Uterus (tissue), 4 donors: ENCODE measurements around the gene SH3BP2. TPM values are rescaled to one million over a fixed set of nuclear protein-coding genes. Genes with fewer than 3 reads are reported as not detected.
"Not testable (repeated sequence)": the region's sequence is repeated elsewhere in the genome, so short reads cannot be mapped to it uniquely, and the experiment has no call there.

Experiments
- DNase-seq, 2 donors: peaks; one replicate each; pipeline ENCODE4 v3.0.0-alpha.2; 2019 to 2020
- H3K27ac ChIP-seq, 2 donors: fragments of 200-600 bp; sonication (generic); 1 replicate in 1 of 2; 2 replicates in 1 of 2; pipeline ENCODE4 v1.5.1; 2016 to 2018
- H3K27me3 ChIP-seq, 2 donors: fragments of 200-600 bp; sonication (generic); one replicate each; pipeline ENCODE4 v1.5.1; 2018 to 2019; ENCODE audit warnings: control low read depth in 1 of 2
- H3K36me3 ChIP-seq, 2 donors: fragments of 200-600 bp; sonication (generic); one replicate each; pipeline ENCODE4 v1.5.1; 2019; ENCODE audit warnings: control low read depth in 1 of 2
- H3K4me1 ChIP-seq, 2 donors: fragments of 200-600 bp; sonication (generic); one replicate each; pipeline ENCODE4 v1.5.1; 2018 to 2019; ENCODE audit warnings: control low read depth in 1 of 2
- H3K4me3 ChIP-seq, 2 donors: fragments of 200-600 bp; sonication (generic); 1 replicate in 1 of 2; 2 replicates in 1 of 2; pipeline ENCODE4 v1.5.1; 2018 to 2019; ENCODE audit warnings: mild to moderate bottlenecking in 1 of 2
- H3K9me3 ChIP-seq, 2 donors: fragments of 200-600 bp; sonication (generic); one replicate each; pipeline ENCODE4 v1.5.1; 2019; ENCODE audit warnings: control low read depth in 1 of 2
- POLR2A ChIP-seq, 2 donors: fragments of 450-650 bp; IDR thresholded peaks; one replicate each; pipeline ENCODE4 v1.6.1; 2016; ENCODE audit warnings: antibody characterized with exemption in 2 of 2, mild to moderate bottlenecking in 1 of 2, moderate library complexity in 1 of 2
- intact Hi-C: fragments of 100-400 bp; cut with DNase I; formaldehyde crosslinking; loops from one replicate; pipeline ENCODE4 v1.15.1; 2023; ENCODE audit warnings: low total_unique reads
- total RNA-seq, 4 donors: library from RNA; depleted of rRNA in 3 of 4; stranded (reverse); fragments of >200 nt in 3 of 4; gene quantifications; one replicate each; pipeline versions ENCODE4 v1.1.0 to v1.2.4, GENCODE V29; 2014 to 2023
- TF ChIP-seq, protein P1 (sequence below), 4 experiments: fragments of 200-600 bp in 2 of 4; fragments of 450-650 bp in 2 of 4; sonication (generic) in 2 of 4; IDR thresholded peaks; one replicate each; pipeline ENCODE4 v1.5.1; 2016 to 2019; ENCODE audit warnings: antibody characterized with exemption in 4 of 4, mild to moderate bottlenecking in 2 of 4, moderate library complexity in 1 of 4
- donor health status: DM: yes; HTN: yes; CAD: no.

Gene SH3BP2
- total RNA-seq, 4 donors from 2014 or later = 6.4 to 50.0 (median 29.3) TPM

- Histone ChIP-seq H3K4me3 (no peak overlapping the region), H3K27me3 (no peaks in the 10 kb centered on the region), H3K9me3 (no peaks in the 10 kb centered on the region), H3K36me3 (no peaks in the 10 kb centered on the region), H3K27ac (no peak overlapping the region), H3K4me1 (no peaks in the 10 kb centered on the region)
- intact Hi-C loops = no loop called here
- no peak for TF ChIP-seq POLR2A (IDR thresholded peaks at IDR 0.05)
- no peak for DNase-seq
Observed at GRCh38 chr4:2761035-2761923, 31.6 kb upstream of the SH3BP2 start.

DNA sequence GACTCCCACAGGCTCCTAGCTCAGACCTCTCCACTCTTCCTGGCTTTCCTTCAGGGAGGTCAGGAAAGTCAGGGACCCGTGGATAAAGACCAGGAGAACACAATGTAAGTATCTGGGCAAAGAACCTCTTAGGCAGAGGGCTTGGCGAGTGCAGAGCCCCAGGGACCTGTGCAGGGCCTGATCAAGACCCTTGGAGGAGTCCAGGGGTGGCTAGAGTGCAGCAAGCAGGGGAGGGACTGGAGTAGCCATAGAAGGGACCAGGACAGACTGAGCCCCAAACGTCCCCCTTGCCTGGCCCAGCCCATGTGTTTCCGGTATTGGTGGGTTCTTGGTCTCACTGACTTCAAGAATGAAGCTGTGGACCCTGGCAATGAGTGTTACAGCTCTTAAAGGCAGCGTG lies 30.8 kb upstream of the SH3BP2 start:
- H3K9me3 ChIP-seq = no peaks in the 10 kb centered on the region
- intact Hi-C loops = no loop called here
- no peak overlapping the region for H3K27ac ChIP-seq
- no peak for DNase-seq
- no peak overlapping the region for H3K4me3 ChIP-seq
- H3K36me3 ChIP-seq = no peaks in the 10 kb centered on the region
- H3K27me3 ChIP-seq = no peaks in the 10 kb centered on the region
- TF ChIP-seq, protein P1, sequence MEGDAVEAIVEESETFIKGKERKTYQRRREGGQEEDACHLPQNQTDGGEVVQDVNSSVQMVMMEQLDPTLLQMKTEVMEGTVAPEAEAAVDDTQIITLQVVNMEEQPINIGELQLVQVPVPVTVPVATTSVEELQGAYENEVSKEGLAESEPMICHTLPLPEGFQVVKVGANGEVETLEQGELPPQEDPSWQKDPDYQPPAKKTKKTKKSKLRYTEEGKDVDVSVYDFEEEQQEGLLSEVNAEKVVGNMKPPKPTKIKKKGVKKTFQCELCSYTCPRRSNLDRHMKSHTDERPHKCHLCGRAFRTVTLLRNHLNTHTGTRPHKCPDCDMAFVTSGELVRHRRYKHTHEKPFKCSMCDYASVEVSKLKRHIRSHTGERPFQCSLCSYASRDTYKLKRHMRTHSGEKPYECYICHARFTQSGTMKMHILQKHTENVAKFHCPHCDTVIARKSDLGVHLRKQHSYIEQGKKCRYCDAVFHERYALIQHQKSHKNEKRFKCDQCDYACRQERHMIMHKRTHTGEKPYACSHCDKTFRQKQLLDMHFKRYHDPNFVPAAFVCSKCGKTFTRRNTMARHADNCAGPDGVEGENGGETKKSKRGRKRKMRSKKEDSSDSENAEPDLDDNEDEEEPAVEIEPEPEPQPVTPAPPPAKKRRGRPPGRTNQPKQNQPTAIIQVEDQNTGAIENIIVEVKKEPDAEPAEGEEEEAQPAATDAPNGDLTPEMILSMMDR (IDR thresholded peaks at IDR 0.05) = no peak
- no peak for TF ChIP-seq POLR2A (IDR thresholded peaks at IDR 0.05)
- H3K4me1 ChIP-seq = no peaks in the 10 kb centered on the region

- H3K36me3 ChIP-seq, intact Hi-C loops, H3K4me1 ChIP-seq, H3K9me3 ChIP-seq, DNase-seq, H3K27me3 ChIP-seq, H3K27ac ChIP-seq, H3K4me3 ChIP-seq: not testable (repeated sequence)
Observed at GRCh38 chr4:2762486-2763370, 30.2 kb upstream of the SH3BP2 start.

- H3K4me3 ChIP-seq = peak overlapping the region; percentile 47 to 51
- DNase-seq = no peak
- no peaks in the 10 kb centered on the region for H3K27me3 ChIP-seq
- intact Hi-C loops = no loop called here
- peak overlapping the region; percentile 46 to 58 for H3K27ac ChIP-seq
- TF ChIP-seq POLR2A (IDR thresholded peaks at IDR 0.05) = no peak
- TF ChIP-seq, protein P1 (IDR thresholded peaks at IDR 0.05) = no peak
- H3K4me1 ChIP-seq = no peaks in the 10 kb centered on the region
- H3K9me3 ChIP-seq = no peaks in the 10 kb centered on the region
- no peaks in the 10 kb centered on the region for H3K36me3 ChIP-seq
Observed at GRCh38 chr4:2763511-2763967, 29.3 kb upstream of the SH3BP2 start.

DNA sequence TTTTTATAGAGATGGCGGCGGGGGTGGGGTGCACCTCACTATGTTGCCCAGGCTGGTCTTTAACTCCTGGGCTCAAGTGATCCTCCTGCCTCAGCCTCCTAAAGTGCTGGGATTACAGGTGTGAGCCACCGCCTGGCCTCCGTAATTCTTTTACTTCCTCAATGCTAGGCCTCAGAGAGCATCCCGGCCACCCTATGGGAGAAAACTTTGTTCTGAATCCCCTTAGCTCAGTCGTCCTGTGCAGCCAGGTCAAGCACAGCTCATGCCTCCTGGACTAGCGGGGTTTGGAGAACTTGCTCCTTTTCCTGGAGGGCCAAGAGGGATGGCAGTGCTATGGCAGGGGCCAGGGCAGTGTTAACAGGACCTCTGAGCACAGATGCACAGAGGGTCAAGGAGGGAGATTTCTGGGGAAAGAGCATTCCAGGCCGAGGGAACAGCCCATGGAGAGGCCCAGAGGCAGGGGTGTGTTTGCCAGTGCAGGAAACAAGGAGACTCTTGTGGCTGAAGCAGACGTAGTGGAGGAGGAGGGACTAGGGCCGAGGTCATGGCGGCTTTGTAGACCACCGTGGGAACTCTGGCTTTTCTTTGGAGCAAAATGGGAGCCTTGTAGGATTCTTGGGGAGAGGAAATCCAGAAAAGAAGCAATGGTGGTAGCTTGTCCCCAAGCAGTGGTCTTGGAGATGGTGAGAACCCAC lies 26.9 kb upstream of the SH3BP2 start:
- no peak for DNase-seq
- TF ChIP-seq, protein P1 (IDR thresholded peaks at IDR 0.05) = no peak
- TF ChIP-seq POLR2A (IDR thresholded peaks at IDR 0.05) = no peak
- Histone ChIP-seq H3K9me3 (no peaks in the 10 kb centered on the region), H3K27ac (no peak overlapping the region), H3K36me3 (no peaks in the 10 kb centered on the region), H3K4me1 (no peaks in the 10 kb centered on the region), H3K27me3 (no peaks in the 10 kb centered on the region), H3K4me3 (no peak overlapping the region)
- intact Hi-C loops = no loop called here
